PC-3 (cell line): ENCODE measurements around the gene ESR2.

Experiments used
- EZH2 ChIP-seq: fragments of 300-600 bp; sonication (generic); IDR thresholded peaks from one replicate; pipeline ENCODE4 v1.6.1; 2017; ENCODE audit warnings: antibody characterized with exemption, mild to moderate bottlenecking, low read length; ENCODE audit not compliant: unreplicated experiment
- TF ChIP-seq, protein P1 (sequence below): fragments of 300-600 bp; sonication (generic); conservative IDR thresholded peaks from 2 replicates; pipeline ENCODE4 v1.5.1; 2017; ENCODE audit warnings: antibody characterized with exemption, low read depth, mild to moderate bottlenecking, low read length

DNA sequence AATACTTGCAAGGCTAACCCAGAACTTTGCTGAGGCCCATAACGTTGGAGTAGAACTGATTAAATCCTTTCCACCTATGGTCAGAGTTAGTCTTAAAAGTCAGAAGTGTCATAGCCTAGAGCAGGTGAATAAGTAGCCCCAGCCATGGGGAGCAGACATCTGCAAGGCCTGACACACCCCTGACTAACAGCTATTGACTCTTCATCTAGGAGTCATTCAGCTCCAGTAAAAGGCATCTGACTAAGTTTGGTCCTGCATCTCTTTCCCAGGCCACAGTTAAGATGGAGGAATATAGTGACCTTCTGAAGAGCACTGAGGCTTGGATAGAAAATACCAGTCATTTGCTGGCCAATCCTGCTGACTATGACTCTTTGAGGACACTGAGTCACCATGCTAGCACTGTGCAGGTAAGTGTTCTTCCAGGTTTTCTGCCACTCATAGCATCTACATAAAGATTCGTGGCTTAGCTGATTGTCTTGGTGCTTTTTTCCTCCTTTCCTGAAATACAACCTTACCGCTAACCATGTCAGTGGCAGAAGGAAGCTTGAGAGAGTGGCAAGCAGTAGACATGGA, 212.9 kb downstream of the ESR2 start:
- no peak for TF ChIP-seq EZH2
- TF ChIP-seq, protein P1, sequence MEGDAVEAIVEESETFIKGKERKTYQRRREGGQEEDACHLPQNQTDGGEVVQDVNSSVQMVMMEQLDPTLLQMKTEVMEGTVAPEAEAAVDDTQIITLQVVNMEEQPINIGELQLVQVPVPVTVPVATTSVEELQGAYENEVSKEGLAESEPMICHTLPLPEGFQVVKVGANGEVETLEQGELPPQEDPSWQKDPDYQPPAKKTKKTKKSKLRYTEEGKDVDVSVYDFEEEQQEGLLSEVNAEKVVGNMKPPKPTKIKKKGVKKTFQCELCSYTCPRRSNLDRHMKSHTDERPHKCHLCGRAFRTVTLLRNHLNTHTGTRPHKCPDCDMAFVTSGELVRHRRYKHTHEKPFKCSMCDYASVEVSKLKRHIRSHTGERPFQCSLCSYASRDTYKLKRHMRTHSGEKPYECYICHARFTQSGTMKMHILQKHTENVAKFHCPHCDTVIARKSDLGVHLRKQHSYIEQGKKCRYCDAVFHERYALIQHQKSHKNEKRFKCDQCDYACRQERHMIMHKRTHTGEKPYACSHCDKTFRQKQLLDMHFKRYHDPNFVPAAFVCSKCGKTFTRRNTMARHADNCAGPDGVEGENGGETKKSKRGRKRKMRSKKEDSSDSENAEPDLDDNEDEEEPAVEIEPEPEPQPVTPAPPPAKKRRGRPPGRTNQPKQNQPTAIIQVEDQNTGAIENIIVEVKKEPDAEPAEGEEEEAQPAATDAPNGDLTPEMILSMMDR: no peak
